ENCODE data around the gene NEURL1B.

The NEURL1B gene

DNA sequence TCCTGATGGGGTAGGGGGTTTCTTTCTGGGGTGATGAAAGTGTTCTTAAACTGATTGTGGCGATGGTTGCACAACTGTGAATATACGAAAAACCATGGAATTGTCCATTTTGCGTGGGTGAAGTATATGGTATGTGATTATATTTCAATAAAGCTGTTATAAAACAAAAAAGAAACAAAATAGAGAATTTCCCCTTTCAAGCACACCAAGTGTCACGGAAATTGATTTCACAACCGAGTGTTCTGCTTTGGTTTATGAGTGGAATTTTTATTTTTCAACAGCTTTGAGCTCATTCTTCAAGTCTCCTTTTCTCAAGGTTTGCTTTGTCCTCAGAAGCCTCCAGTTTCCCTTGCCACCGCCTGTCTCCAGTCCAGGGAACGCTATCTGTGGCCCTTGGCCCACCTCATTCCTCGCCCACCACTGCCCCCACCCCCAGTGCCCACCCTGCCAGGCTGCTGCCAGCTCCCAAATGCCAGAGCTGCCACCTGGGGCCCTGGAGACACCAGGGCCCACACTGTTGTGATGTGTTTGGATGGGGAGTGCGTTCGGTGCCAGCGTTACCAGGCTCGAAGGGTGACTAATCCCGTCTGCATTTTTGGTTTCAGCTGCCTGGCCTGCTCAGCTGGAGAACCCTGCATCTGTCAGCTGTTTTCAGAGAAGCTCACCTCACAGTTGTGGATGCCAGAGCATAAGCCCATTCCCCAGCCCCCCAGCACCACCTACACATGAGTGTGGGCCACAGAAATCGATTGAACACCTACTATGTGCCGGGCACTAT is 99.6 kb downstream of the NEURL1B start:
- DNase-seq = no peak
